ENCODE data around the gene MED20.

- TF ChIP-seq MXI1 (IDR thresholded peaks at IDR 0.05; ENCODE audit: borderline replicate concordance, low read depth, low read length) (no peak), CTCF (conservative IDR thresholded peaks at IDR 0.05; ENCODE audit: low read depth, low read length) (no peak), POLR2A (IDR thresholded peaks at IDR 0.05; ENCODE audit: low read depth, low read length) (no peak), RCOR1 (IDR thresholded peaks at IDR 0.05; ENCODE audit: insufficient replicate concordance, low read length) (no peak), CHD1 (IDR thresholded peaks at IDR 0.05; ENCODE audit: low read depth, low read length) (no peak)
Measured at GRCh38 chr6:41874741-41875140, 46.2 kb downstream of the MED20 start.
